HG02610 (cell line): ENCODE data around the gene OR6C4.
"Not testable (repeated sequence)": the region's sequence is repeated elsewhere in the genome, so short reads cannot be mapped to it uniquely, and the experiment has no call there.

Experiments used
- ATAC-seq: cut with Tn5 transposase; IDR thresholded peaks from one replicate; pipeline ENCODE4 v1.9.1; 2021; ENCODE audit warnings: mild to moderate bottlenecking, moderate library complexity; ENCODE audit not compliant: unreplicated experiment

OR6C4 gene

GRCh38 chr12:55549302-55549701 is at the start of gene OR6C4:
OR6C4 (plus strand) TSS chr12:55549602; CDS start chr12:55551227, 1,625 bp downstream.
- no peak for ATAC-seq

- no peak for ATAC-seq
Measured at GRCh38 chr12:55499810-55500252, 49.6 kb upstream of the OR6C4 start.

GRCh38 chr12:55501601-55502000 is 47.8 kb upstream of the OR6C4 start:
- ATAC-seq = no peak

- no peak for ATAC-seq
Measured at GRCh38 chr12:55515696-55516095, 33.7 kb upstream of the OR6C4 start.

GRCh38 chr12:55516391-55516790 is 33.0 kb upstream of the OR6C4 start:
- ATAC-seq = no peak

- not testable (repeated sequence) for ATAC-seq
Measured at GRCh38 chr12:55548235-55548634, 1.2 kb upstream of the OR6C4 start.

- ATAC-seq = no peak
Measured at GRCh38 chr12:55548756-55549155, 646 bp upstream of the OR6C4 start.

GRCh38 chr12:55554296-55554695 is 4.9 kb downstream of the OR6C4 start:
- no peak for ATAC-seq

GRCh38 chr12:55570060-55570459 is 20.7 kb downstream of the OR6C4 start:
- not testable (repeated sequence) for ATAC-seq

- not testable (repeated sequence) for ATAC-seq
Measured at GRCh38 chr12:55570689-55571088, 21.3 kb downstream of the OR6C4 start.

GRCh38 chr12:55572168-55572567 is 22.8 kb downstream of the OR6C4 start, which contains the start of gene OR2AP1:
OR2AP1 (plus strand) TSS chr12:55572468; CDS start chr12:55574415, 1,947 bp downstream.
- ATAC-seq = no peak

GRCh38 chr12:55582066-55582465 is 32.7 kb downstream of the OR6C4 start:
- ATAC-seq = no peak

- ATAC-seq = no peak
Measured at GRCh38 chr12:55585817-55586216, 36.4 kb downstream of the OR6C4 start.

GRCh38 chr12:55590152-55590551 is 40.8 kb downstream of the OR6C4 start:
- not testable (repeated sequence) for ATAC-seq
